Activated CD8-positive, alpha-beta T cell treated with anti-CD3 and anti-CD28 coated beads for 36 hours (primary cell): ENCODE results near the gene SAMD4B. TPM values are rescaled to one million over a fixed set of nuclear protein-coding genes. Genes with fewer than 3 reads are reported as not detected.

Experiments
- ATAC-seq: fragments of 200-7000 bp; cut with Tn5 transposase; one replicate; pipeline ENCODE4 v1.10.0; 2021; ENCODE audit warnings: mild to moderate bottlenecking, moderate library complexity
- CTCF ChIA-PET: fragments of 350-600 bp; sonication (Branson Sonifier 250); formaldehyde crosslinking; loops from one replicate; lab custom pipeline; 2021; ENCODE audit warnings: antibody characterized with exemption; lab: Charles Lee
- POLR2A ChIA-PET: fragments of 350-600 bp; sonication (Branson Sonifier 250); formaldehyde crosslinking; loops from one replicate; lab custom pipeline; 2021; ENCODE audit warnings: antibody characterized with exemption; lab: Charles Lee
- DNase-seq: peaks from one replicate; pipeline ENCODE4 v3.0.0-alpha.2; 2020
- H3K27ac Mint-ChIP-seq: one replicate; pipeline ENCODE4 v1.8.0; 2021; ENCODE audit warnings: mild to moderate bottlenecking, mixed read lengths
- H3K27me3 Mint-ChIP-seq: one replicate; pipeline ENCODE4 v1.8.0; 2021; ENCODE audit warnings: mixed read lengths
- H3K36me3 Mint-ChIP-seq: one replicate; pipeline ENCODE4 v1.8.0; 2021; ENCODE audit warnings: low read depth, mixed read lengths
- H3K4me1 Mint-ChIP-seq: one replicate; pipeline ENCODE4 v1.8.0; 2021; ENCODE audit warnings: low read depth, mixed read lengths
- H3K4me3 Mint-ChIP-seq: one replicate; pipeline ENCODE4 v1.8.0; 2021; ENCODE audit warnings: mild to moderate bottlenecking, moderate library complexity, mixed read lengths
- H3K9me3 Mint-ChIP-seq: one replicate; pipeline ENCODE4 v1.8.0; 2021; ENCODE audit warnings: mixed read lengths
- CTCF ChIP-seq: fragments of 200-600 bp; IDR thresholded peaks from one replicate; pipeline ENCODE4 v1.8.0; 2022; ENCODE audit warnings: antibody characterized with exemption, mild to moderate bottlenecking
- intact Hi-C: fragments of 100-400 bp; cut with micrococcal nuclease; formaldehyde crosslinking; loops from one replicate; pipeline ENCODE4 v1.10.0; 2022
- total RNA-seq, 2 experiments: library from RNA; stranded (reverse); gene quantifications; one replicate each; pipeline ENCODE4 v1.2.3, GENCODE V29; 2021

The SAMD4B gene
- total RNA-seq, 2 experiments from 2014 or later, result 35.5 to 37.1 TPM

- DNase-seq, result peak; percentile 26
- no peak for ATAC-seq
- peak overlapping the region; percentile 89 for H3K27ac Mint-ChIP-seq
- TF ChIP-seq CTCF, result no peak
- H3K9me3 Mint-ChIP-seq, result no peaks in the 10 kb centered on the region
- intact Hi-C loops, result loop anchor here (5.0 to 10.0 kb wide), 2 partner anchors 74 to 286 kb away; partner anchors contain the start of genes GMFG and PAK4
- peaks cover 2% of the 10 kb centered on the region for H3K27me3 Mint-ChIP-seq
- ChIA-PET POLR2A (interaction anchor here (1.0 to 2.2 kb wide), 9 partner anchors 13 to 76 kb away, joined by 3 to 80 read pairs (median 6); partner anchors contain the start of genes GMFG, MED29, PAF1 and RPS16), CTCF (interaction anchor here (0.6 to 2.3 kb wide), 17 partner anchors 10 to 481 kb away, joined by 3 to 153 read pairs (median 6); partner anchors contain the start of genes EID2B, GMFG, MED29 and MRPS12)
- H3K36me3 Mint-ChIP-seq, result peaks cover 28% of the 10 kb centered on the region
- H3K4me3 Mint-ChIP-seq, result peak overlapping the region; percentile 79
- peaks cover 30% of the 10 kb centered on the region for H3K4me1 Mint-ChIP-seq
Measured at GRCh38 chr19:39411081-39411831, 69.0 kb downstream of the SAMD4B start.

- DNase-seq, result peak; percentile 97
- TF ChIP-seq CTCF, result peak; percentile 97
- H3K27me3 Mint-ChIP-seq, result peaks cover 2% of the 10 kb centered on the region
- H3K4me3 Mint-ChIP-seq, result peak overlapping the region; percentile 79
- H3K9me3 Mint-ChIP-seq, result no peaks in the 10 kb centered on the region
- peaks cover 28% of the 10 kb centered on the region for H3K36me3 Mint-ChIP-seq
- H3K4me1 Mint-ChIP-seq, result peaks cover 29% of the 10 kb centered on the region
- ChIA-PET CTCF (interaction anchor here (0.6 to 2.3 kb wide), 17 partner anchors 9 to 481 kb away, joined by 3 to 153 read pairs (median 6); partner anchors contain the start of genes EID2B, GMFG, MED29 and MRPS12), POLR2A (interaction anchor here (1.0 to 2.2 kb wide), 9 partner anchors 14 to 76 kb away, joined by 3 to 80 read pairs (median 6); partner anchors contain the start of genes GMFG, MED29, PAF1 and RPS16)
- intact Hi-C loops, result loop anchor here (1.0 to 10.0 kb wide), 3 partner anchors 14 to 287 kb away; partner anchors contain the start of genes GMFG and PAK4
- peak; percentile 54 for ATAC-seq
- peak overlapping the region; percentile 89 for H3K27ac Mint-ChIP-seq
Measured at GRCh38 chr19:39411832-39412099, 69.5 kb downstream of the SAMD4B start.

GRCh38 chr19:39412100-39412866 is 70.1 kb downstream of the SAMD4B start, which contains the start of gene PLEKHG2:
PLEKHG2 (plus strand) TSS chr19:39412669; CDS start chr19:39414087, 1,418 bp downstream.
- DNase-seq (peak; percentile 98), ATAC-seq (peak; percentile 74)
- ChIA-PET CTCF (interaction anchor here (1.0 to 2.3 kb wide), 16 partner anchors 9 to 482 kb away, joined by 3 to 153 read pairs (median 6); partner anchors contain the start of genes EID2B, GMFG, MED29 and MRPS12), POLR2A (interaction anchor here (1.0 to 2.2 kb wide), 9 partner anchors 14 to 77 kb away, joined by 3 to 80 read pairs (median 6); partner anchors contain the start of genes GMFG, MED29, PAF1 and RPS16)
- H3K36me3 Mint-ChIP-seq, result peaks cover 24% of the 10 kb centered on the region
- H3K27me3 Mint-ChIP-seq, result peaks cover 2% of the 10 kb centered on the region
- peak within 1 kb of the TSS; percentile 89 for H3K27ac Mint-ChIP-seq
- intact Hi-C loops, result loop anchor here (1.0 to 10.0 kb wide), 3 partner anchors 15 to 287 kb away; partner anchors contain the start of genes GMFG and PAK4
- TF ChIP-seq CTCF, result peak; percentile 85
- H3K9me3 Mint-ChIP-seq, result no peaks in the 10 kb centered on the region
- peak within 1 kb of the TSS; percentile 79 for H3K4me3 Mint-ChIP-seq
- H3K4me1 Mint-ChIP-seq, result peaks cover 29% of the 10 kb centered on the region

GRCh38 chr19:39412867-39413271 is 70.6 kb downstream of the SAMD4B start:
- CTCF ChIA-PET, result interaction anchor here (1.0 to 2.3 kb wide), 7 partner anchors 13 to 201 kb away, joined by 6 to 153 read pairs (median 7); partner anchors contain the start of genes MED29, PAF1 and RPS16
- intact Hi-C loops, result loop anchor here (1.0 to 10.0 kb wide), 3 partner anchors 16 to 288 kb away; partner anchors contain the start of genes GMFG and PAK4
- ATAC-seq, result no peak
- Mint-ChIP-seq H3K27ac (peak overlapping the region; percentile 80), H3K4me3 (peak overlapping the region; percentile 79), H3K9me3 (no peaks in the 10 kb centered on the region), H3K27me3 (peaks cover 2% of the 10 kb centered on the region), H3K4me1 (peaks cover 29% of the 10 kb centered on the region), H3K36me3 (peaks cover 21% of the 10 kb centered on the region)
- no peak for TF ChIP-seq CTCF
- POLR2A ChIA-PET, result interaction anchor here (1.2 to 2.2 kb wide), 4 partner anchors 14 to 23 kb away, joined by 4 to 80 read pairs (median 10); partner anchors contain the start of gene RPS16
- DNase-seq, result no peak
